Measurements from ENCODE around the gene DOCK11.
"Not testable (repeated sequence)": the region's sequence is repeated elsewhere in the genome, so short reads cannot be mapped to it uniquely, and the experiment has no call there.

The DOCK11 gene

GRCh38 chrX:118715917-118716316 is 220.3 kb downstream of the DOCK11 start:
- DNase-seq: not testable (repeated sequence)

GRCh38 chrX:118716833-118717232 is 221.2 kb downstream of the DOCK11 start:
- DNase-seq: not testable (repeated sequence)

GRCh38 chrX:118717678-118718391 is 222.2 kb downstream of the DOCK11 start:
- DNase-seq: no peak

GRCh38 chrX:118718737-118719136 is 223.1 kb downstream of the DOCK11 start:
- no peak for DNase-seq

- no peak for DNase-seq
These were observed 224.6 kb downstream of the DOCK11 start for GRCh38 chrX:118720058-118720707.

- no peak for DNase-seq
These were observed 227.8 kb downstream of the DOCK11 start for GRCh38 chrX:118723376-118723775.

DNA sequence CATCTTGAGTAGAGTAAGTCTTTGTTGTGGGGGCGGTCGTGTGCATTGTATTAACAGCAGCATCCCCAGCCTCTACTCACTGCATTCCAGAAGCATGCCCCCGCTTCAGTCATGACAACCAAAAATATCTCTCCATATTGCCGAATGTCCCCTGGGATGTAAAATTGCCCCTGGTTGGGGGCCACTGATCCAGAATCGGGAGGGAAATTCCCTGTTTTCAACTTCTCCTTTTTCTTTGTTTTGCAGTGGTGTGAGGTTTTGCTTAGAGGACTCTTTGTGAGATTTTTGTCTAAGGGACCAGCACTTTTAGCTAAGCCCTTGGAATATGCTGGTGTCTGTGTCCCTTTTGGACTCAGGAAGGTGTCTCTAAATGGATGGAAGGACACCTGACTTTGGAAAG is 228.8 kb downstream of the DOCK11 start:
- DNase-seq: no peak

- DNase-seq: no peak
These were observed 229.2 kb downstream of the DOCK11 start for GRCh38 chrX:118724775-118725174.

- no peak for DNase-seq
These were observed 230.8 kb downstream of the DOCK11 start for GRCh38 chrX:118726396-118726795.

- peak; percentile 26 for DNase-seq
These were observed 231.5 kb downstream of the DOCK11 start, which contains the start of gene IL13RA1 for GRCh38 chrX:118726887-118727685. TSS of gene IL13RA1 (plus strand) at chrX:118727606. CDS start at chrX:118727639, 33 bp downstream.

DNA sequence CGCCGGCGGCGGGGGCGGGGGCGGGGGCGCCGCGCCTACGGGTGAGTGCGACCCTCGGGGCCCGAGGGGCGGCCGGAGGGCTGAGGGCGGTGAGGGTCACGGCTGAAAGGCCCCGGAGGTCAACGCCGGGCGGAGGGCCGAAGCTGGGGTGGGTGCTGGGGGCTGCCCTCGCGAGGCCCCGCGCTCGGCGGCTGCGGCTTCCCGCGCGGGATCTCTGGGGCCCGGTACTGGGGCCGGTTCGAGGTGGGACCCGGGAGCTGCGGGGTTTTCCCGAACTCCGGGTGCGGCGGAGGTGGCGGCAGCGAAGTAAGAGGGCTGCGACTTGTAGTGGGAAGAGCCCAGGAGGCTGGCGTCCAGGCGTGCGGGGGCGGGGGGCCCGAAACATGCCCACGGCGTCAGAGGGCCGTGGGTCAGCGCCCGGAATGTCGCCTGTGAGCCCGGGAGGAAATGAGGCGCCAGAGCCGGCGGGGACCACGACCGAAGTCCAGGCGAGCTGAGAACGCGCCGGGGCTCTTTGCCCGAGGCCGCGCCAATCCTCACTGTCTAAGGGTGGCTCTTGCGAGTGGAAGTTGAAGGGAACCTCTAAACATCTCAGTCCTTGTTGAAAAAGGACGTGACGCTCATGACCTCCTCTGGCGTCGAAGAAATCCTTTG is 232.2 kb downstream of the DOCK11 start:
- no peak for DNase-seq

DNA sequence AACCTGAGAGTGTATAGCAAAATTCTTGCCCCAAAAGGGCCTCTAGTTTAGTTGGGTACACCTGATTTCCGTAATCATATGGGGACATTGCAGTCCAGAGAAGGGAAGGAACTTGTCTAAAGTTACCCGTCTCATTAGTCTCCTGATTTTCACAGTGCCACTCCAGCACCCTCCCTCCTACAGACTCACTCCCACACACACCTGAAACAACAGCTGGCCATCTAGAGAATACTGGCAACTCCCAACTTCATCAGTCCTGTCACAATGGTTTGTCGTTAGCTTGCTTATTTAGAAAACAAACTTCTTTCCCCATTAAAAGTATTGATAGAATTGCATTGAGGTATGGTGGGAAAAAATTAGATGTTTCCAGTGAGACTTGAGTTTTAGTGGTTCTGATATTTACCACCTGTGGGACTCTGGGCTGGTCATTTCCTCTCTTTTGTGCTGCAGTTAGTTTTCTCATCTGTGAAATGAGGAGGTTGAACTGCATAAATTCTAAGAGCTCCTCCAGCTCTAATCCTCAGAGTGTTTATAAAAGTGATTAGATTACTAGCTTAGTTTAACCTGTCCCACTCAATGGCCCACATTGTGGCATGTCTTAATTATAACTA is 233.5 kb downstream of the DOCK11 start:
- no peak for DNase-seq

GRCh38 chrX:118730500-118731247 is 235.1 kb downstream of the DOCK11 start:
- DNase-seq: no peak

DNA sequence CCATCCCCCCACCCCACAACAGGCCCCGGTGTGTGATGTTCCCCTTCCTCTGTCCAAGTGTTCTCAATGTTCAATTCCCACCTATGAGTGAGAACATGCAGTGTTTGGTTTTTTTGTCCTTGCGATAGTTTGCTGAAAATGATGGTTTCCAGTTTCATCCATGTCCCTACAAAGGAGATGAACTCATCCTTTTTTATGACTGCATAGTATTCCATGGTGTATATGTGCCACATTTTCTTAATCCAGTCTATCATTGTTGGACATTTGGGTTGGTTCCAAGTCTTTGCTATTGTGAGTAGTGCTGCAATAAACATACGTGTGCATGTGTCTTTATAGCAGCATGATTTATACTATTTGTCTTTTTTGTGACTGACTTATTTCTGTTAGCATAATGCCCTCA is 236.9 kb downstream of the DOCK11 start:
- DNase-seq: not testable (repeated sequence)

- no peak for DNase-seq
These were observed 239.3 kb downstream of the DOCK11 start for GRCh38 chrX:118734909-118735308.
